Stimulated activated CD8-positive, alpha-beta memory T cell treated with anti-CD3 and anti-CD28 coated beads, Interleukin-4, amount 100 ng/mL, for 24 hours (primary cell): ENCODE data around the gene INPP4A.
"Not testable (repeated sequence)": the region's sequence is repeated elsewhere in the genome, so short reads cannot be mapped to it uniquely, and the experiment has no call there.

Experiments used
- DNase-seq: peaks from one replicate; pipeline ENCODE4 v3.0.0-alpha.2; 2020; ENCODE audit warnings: low read depth

The INPP4A gene

DNA sequence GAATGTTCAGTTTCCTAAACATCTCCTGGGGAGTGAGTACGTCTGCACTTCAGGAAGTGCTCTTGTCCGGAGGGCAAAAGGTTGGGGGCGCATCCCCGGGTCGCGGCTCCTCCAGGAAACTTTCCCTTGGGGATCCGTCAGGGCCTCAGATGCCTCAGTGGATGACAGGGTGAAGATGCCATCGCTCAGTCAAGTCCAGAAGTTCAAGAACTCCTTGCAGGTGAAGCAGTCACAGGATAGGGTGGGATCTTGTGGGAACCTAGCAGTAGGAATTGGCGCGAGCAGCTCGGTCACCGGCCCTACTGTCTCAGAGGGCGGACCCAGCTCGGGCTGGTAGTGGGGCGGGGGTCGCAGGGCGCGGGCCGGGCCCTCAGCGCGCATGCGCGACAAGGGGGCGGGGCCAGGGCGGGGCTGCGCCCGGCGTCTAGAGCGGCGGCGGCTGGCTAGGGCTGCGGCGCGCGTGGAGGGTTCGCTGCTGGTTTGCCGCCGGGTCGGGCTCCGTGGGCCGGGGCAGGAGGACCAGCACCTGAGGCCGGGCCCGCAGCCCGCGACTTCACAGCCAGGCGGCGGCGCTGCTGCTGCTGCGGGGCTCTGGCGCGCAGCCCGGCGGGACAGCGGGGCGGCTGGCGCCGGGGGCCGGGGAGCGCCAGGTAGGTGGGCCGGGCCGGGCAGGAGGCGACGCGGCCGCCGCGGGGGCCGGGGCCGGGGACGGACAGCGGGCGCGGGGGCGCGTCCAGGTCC lies at the start of gene INPP4A:
TSS of gene INPP4A (plus strand) at position 423 of the 741 bp plus-strand sequence. CDS start 75,191 bp downstream, outside the sequence.
- peak; percentile 73 for DNase-seq

- DNase-seq: no peak
These were observed 48.7 kb upstream of the INPP4A start for GRCh38 chr2:98395977-98396376.

DNA sequence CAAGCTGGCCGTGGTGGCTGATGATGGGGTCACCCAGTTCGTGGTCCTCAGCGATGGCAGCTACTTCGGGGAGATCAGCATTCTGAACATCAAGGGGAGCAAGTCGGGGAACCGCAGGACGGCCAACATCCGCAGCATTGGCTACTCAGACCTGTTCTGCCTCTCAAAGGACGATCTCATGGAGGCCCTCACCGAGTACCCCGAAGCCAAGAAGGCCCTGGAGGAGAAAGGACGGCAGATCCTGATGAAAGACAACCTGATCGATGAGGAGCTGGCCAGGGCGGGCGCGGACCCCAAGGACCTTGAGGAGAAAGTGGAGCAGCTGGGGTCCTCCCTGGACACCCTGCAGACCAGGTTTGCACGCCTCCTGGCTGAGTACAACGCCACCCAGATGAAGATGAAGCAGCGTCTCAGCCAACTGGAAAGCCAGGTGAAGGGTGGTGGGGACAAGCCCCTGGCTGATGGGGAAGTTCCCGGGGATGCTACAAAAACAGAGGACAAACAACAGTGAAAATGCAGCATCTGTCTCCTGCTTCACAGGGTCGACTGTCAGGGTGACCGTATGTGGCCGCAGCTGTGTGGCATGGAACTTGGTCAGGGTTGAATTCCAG lies 47.8 kb upstream of the INPP4A start:
- DNase-seq: no peak

DNA sequence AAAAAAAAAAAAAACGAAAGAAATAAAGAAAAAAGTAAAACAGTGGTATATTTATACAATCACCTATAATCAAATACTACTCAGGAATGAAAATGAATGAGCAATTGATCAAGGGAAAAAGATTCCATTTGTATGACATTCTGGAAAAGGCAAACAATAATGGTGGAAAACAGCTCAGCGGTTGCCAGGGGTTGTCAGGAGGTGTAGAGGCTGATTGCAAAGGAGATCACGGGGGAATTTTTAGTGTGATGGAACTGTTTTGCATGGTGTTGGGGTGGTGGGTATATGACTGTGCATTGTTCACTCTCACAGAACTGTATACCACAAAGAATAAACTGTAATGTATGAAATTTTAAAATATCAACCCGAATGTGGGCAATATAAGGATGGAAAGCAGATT lies 45.5 kb upstream of the INPP4A start:
- no peak for DNase-seq

- no peak for DNase-seq
These were observed 40.8 kb upstream of the INPP4A start for GRCh38 chr2:98403878-98404277.

DNA sequence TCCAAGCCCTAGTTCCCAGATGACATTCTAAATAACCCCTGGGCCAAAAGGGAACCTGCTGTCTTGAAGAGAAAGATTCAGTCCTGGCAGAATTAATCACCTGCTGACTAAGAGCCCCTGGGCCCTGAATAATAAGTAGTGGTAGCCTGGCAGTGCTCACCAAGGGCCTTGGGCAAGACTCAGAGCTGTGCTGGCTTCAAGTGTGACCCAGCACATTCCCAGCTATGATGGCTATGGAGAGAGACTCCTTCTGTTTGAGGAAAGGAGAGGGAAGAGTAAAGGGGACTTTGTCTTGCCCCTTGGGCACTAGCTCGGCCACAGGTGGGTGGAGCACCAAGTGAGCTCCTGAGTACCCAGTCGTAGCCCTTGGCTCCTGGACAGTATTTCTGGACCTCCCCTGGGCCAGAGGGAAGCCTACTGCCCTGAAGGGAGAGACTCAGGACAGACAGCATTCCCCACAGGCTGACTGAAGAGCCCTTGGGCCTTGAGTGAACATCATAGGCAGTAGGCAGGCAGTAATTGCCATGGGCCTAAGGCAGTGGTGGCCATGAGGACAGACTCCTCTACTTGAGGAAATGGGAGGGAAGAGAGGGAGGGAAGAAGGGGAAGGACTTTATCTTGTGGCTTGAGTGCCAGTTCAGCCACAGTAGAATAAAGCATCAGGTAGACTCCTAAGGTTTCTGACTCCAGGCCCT lies 40.0 kb upstream of the INPP4A start:
- no peak for DNase-seq

- DNase-seq: no peak
These were observed 39.4 kb upstream of the INPP4A start for GRCh38 chr2:98405301-98405700.

- DNase-seq: no peak
These were observed 36.5 kb upstream of the INPP4A start for GRCh38 chr2:98408155-98408554.

DNA sequence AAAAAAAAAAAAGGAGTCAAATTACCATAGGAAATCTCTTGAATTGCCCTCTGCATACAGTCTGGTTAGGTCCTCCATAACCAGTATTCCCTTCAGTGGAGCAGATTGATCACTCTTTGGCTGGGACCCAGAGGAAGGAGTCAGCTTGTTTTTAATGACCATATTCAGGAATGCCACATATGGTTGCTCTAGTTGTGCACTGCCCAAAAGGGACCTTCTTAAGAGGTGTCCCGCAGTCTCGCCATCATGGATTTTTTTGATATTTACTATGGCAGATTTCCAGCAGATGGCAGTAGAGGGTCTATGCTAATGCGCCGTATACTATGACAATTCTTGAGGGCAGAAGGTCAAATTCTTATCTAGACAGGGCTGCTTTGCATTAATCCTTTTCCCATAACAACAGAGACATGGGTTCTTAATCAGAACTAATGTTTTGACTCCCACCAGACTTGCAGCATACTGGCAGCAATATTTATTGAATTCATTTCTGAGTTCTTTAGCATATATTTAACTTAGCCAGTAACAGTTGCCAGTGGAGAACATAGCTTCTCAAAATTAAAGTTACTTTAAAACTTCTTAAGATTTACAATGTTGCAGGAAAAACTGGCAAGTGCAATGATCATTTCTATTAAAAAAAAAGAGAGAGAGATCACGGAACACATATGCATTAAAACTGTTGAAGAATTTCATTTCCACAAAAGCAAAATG lies 31.8 kb upstream of the INPP4A start:
- DNase-seq: peak; percentile 4

GRCh38 chr2:98414246-98414645 lies 30.4 kb upstream of the INPP4A start:
- DNase-seq: not testable (repeated sequence)

GRCh38 chr2:98415719-98416248 lies 28.9 kb upstream of the INPP4A start:
- DNase-seq: not testable (repeated sequence)

- no peak for DNase-seq
These were observed 28.1 kb upstream of the INPP4A start for GRCh38 chr2:98416383-98417159.

DNA sequence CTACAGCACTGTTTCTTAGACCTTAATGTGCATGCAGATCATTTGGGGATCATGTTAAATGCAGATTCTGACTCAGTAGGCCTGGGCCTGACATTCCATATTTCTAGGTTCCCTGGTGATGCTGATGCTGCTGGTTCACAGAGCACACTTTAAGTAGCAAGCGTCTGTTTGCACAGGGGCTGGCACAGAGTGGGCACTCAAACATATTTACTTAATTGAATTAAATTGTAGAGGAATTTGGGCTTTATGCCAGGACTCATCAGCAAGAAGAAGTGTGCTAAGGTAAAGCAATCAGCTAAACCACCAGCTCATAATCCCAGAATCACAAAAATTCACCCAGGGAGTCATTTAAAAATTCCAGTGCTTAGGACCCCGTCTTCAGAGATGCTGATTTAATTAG lies 25.1 kb upstream of the INPP4A start:
- no peak for DNase-seq

DNA sequence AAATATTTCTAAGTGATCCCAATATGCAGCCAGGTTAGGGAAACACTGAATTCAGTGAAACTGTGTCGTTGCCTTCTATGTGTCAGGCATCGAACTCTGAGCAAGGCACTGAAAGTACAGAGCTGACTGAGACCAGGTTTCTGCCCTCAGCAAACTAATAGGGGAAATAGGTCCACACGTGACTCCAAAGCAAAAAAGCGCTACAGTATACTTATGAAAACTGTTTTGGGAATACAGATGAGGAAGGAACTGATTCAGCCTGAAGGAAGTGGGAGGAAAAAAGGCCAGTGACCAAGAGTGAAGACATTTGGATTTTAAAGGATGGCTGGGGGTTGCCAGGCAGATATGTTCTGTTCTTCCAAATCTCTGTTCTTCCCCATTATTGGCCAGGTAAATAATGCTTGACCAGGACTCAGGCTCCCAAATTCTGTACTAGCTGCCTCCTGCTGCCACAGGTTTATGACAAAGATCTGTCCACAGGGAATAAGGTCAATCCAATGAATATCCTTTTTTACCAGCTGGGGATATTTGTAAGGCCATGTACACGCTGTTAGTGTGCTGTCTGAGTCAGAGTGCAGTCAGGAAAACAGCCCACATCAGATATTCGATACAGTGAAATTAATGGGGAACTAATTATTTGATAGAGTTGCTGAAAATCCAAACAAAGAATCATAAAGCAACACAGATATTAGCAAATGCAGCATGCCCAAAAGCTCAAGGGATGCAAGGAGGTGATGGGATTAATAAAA lies 24.5 kb upstream of the INPP4A start:
- no peak for DNase-seq

GRCh38 chr2:98422449-98422848 lies 22.2 kb upstream of the INPP4A start:
- DNase-seq: no peak

DNA sequence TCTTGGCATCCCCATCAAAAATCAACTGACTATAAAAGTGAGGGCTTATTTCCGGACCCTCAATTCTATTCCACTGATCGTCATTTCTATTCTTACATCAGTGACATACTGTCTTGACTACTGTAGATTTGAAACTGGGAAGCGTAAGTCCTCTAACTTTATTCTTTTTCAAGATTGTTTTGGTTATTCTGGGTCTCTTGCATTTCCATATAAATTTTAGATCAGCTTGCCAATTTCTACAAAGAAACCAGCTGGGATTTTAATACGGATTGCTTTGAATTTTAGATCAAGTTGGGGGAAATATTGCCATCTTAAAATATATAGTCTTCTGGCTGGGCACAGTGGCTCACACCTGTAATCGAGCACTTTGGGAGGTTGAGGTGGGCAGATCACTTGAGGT lies 17.9 kb upstream of the INPP4A start:
- DNase-seq: no peak

- DNase-seq: no peak
These were observed 12.5 kb upstream of the INPP4A start for GRCh38 chr2:98432145-98432544.

DNA sequence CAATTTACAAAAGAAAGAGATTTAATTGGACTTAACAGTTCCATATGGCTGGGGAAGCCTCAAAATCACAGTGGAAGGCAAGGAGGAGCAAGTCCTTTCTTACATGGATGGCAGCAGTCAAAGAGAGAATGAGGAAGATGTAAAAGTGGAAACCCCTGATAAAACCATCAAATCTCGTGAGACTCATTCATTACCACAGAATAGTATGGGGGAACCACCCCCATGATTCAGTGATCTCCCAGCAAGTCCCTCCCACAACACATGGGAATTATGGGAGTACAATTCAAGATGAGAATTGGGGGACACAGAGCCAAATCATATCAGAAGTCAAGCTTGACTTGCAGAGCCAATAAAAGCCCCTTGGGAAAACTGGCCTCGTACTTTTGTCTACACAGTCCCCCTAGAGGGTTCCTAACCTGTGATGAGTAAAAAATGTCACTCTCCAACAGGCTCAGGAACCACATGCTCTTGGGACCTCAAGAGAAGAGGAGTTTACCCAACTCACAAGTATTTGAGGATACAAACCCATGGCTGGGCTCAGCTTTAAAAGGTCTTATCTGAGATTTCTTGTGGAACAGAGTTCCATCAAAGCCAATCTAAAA lies 11.2 kb upstream of the INPP4A start:
- DNase-seq: no peak

DNA sequence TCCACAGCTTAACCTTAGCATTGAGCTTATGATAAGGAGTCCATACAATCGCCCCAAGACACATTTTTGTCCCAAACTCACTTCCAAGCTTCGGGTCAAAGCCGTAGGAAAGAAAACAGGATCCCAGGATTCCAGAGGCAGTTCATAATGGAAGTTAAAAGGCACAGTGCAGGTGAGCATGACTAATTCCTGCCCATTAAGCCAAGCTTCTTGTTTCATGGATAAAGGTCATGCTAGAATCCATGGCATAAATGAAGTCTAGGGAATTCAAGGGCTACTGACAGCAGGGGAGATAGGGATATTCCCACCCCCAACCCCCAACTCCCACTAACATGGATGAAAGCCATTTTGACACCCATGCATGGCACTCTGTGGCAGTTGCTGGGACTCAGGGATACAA lies 10.2 kb upstream of the INPP4A start:
- no peak for DNase-seq

- DNase-seq: not testable (repeated sequence)
These were observed 9.0 kb upstream of the INPP4A start for GRCh38 chr2:98435670-98436069.
